ELF-1 (cell line): ENCODE results near the gene PLVAP.

Source experiments
- DNase-seq: peaks from one replicate; pipeline ENCODE4 v3.0.0-alpha.2; 2016; ENCODE audit warnings: low read depth, low spot score

PLVAP gene

GRCh38 chr19:17357724-17358123 is 19.4 kb downstream of the PLVAP start:
- no peak for DNase-seq

- DNase-seq = no peak
Measured at GRCh38 chr19:17357078-17357666, 20.0 kb downstream of the PLVAP start.

- DNase-seq = no peak
Measured at GRCh38 chr19:17353386-17353785, 23.8 kb downstream of the PLVAP start.

GRCh38 chr19:17352608-17353280 is 24.4 kb downstream of the PLVAP start:
- DNase-seq = no peak

- DNase-seq = no peak
Measured at GRCh38 chr19:17351815-17352435, 25.2 kb downstream of the PLVAP start.

- peak; percentile 83 for DNase-seq
Measured at GRCh38 chr19:17348700-17349099, 28.4 kb downstream of the PLVAP start.

GRCh38 chr19:17347877-17348276 is 29.3 kb downstream of the PLVAP start:
- DNase-seq = no peak

GRCh38 chr19:17347361-17347760 is 29.8 kb downstream of the PLVAP start:
- no peak for DNase-seq

GRCh38 chr19:17346109-17346671 is 31.0 kb downstream of the PLVAP start:
- peak; percentile 92 for DNase-seq

- DNase-seq = no peak
Measured at GRCh38 chr19:17341845-17342244, 35.3 kb downstream of the PLVAP start.

GRCh38 chr19:17341386-17341785 is 35.8 kb downstream of the PLVAP start:
- DNase-seq = no peak

GRCh38 chr19:17340871-17341357 is 36.2 kb downstream of the PLVAP start:
- peak; percentile 44 for DNase-seq

- peak; percentile 88 for DNase-seq
Measured at GRCh38 chr19:17340302-17340870, 36.8 kb downstream of the PLVAP start.

- DNase-seq = peak; percentile 69
Measured at GRCh38 chr19:17339088-17339741, 37.9 kb downstream of the PLVAP start.

GRCh38 chr19:17338433-17339078 is 38.6 kb downstream of the PLVAP start:
- no peak for DNase-seq

GRCh38 chr19:17337675-17338432 is 39.3 kb downstream of the PLVAP start:
- DNase-seq = no peak

GRCh38 chr19:17336872-17337674 is 40.1 kb downstream of the PLVAP start, which contains the start of gene GTPBP3:
Gene GTPBP3 (plus strand): TSS chr19:17337553. CDS start chr19:17337612, 59 bp downstream.
- DNase-seq = peak; percentile 99

- no peak for DNase-seq
Measured at GRCh38 chr19:17335575-17335974, 41.6 kb downstream of the PLVAP start.
